Karpas-422 (cell line): ENCODE results near the gene DLGAP1. TPM values are rescaled to one million over a fixed set of nuclear protein-coding genes. Genes with fewer than 3 reads are reported as not detected.

ENCODE experiments used
- DNase-seq: peaks from one replicate; pipeline ENCODE4 v3.0.0-alpha.2; 2015
- H2AFZ ChIP-seq: fragments of 200-600 bp; sonication (generic); 2 replicates; pipeline ENCODE4 v1.6.1; 2014; ENCODE audit warnings: antibody characterized with exemption, low read length, mixed read lengths
- H3K27ac ChIP-seq: fragments of 200-600 bp; sonication (generic); 2 replicates; pipeline ENCODE4 v1.5.1; 2014; ENCODE audit warnings: mild to moderate bottlenecking, low read length, moderate library complexity
- H3K27me3 ChIP-seq: fragments of 200-600 bp; sonication (generic); 2 replicates; pipeline ENCODE4 v1.6.1; 2014; ENCODE audit warnings: low read length, mixed read lengths
- H3K36me3 ChIP-seq: fragments of 200-600 bp; sonication (generic); 2 replicates; pipeline ENCODE4 v1.6.1; 2014; ENCODE audit warnings: low read length, mixed read lengths; ENCODE audit not compliant: insufficient read depth
- H3K4me1 ChIP-seq: fragments of 200-600 bp; sonication (generic); 2 replicates; pipeline ENCODE4 v1.6.1; 2014; ENCODE audit warnings: mild to moderate bottlenecking, low read length, mixed read lengths
- H3K4me2 ChIP-seq: fragments of 200-600 bp; sonication (generic); 2 replicates; pipeline ENCODE4 v1.6.1; 2014; ENCODE audit warnings: low read length, low read depth, mild to moderate bottlenecking; ENCODE audit not compliant: poor library complexity, severe bottlenecking
- H3K4me3 ChIP-seq: fragments of 200-600 bp; sonication (generic); 2 replicates; pipeline ENCODE4 v1.5.1; 2014; ENCODE audit warnings: mild to moderate bottlenecking, antibody characterized with exemption, low read length, mixed read lengths
- H3K79me2 ChIP-seq: fragments of 200-600 bp; sonication (generic); 2 replicates; pipeline ENCODE4 v1.6.1; 2014; ENCODE audit warnings: mild to moderate bottlenecking, low read length, mixed read lengths
- H3K9ac ChIP-seq: fragments of 200-600 bp; sonication (generic); 2 replicates; pipeline ENCODE4 v1.6.0; 2014; ENCODE audit warnings: low read length
- H3K9me2 ChIP-seq: fragments of 200-600 bp; sonication (generic), shearing (Covaris generic); replicated peaks from 2 replicates; pipeline ENCODE4 v1.6.0; 2014; ENCODE audit warnings: mild to moderate bottlenecking, low read length, moderate library complexity; ENCODE audit not compliant: insufficient read depth
- H3K9me3 ChIP-seq: fragments of 300-700, 200-600 bp; sonication (generic); 2 replicates; pipeline ENCODE4 v1.6.1; 2014; ENCODE audit warnings: low read length, mixed read lengths
- H4K20me1 ChIP-seq: fragments of 200-600 bp; sonication (generic); 2 replicates; pipeline ENCODE4 v1.6.1; 2014; ENCODE audit warnings: mild to moderate bottlenecking, antibody characterized with exemption, low read length, low read depth; ENCODE audit not compliant: insufficient read depth
- total RNA-seq: library from RNA; depleted of rRNA; stranded (reverse); fragments of >200 nt; shearing (Covaris generic); gene quantifications from 2 replicates; pipeline ENCODE4 v1.2.3, GENCODE V29; 2014; ENCODE audit warnings: low replicate concordance

Gene DLGAP1
- total RNA-seq, 1 experiment from 2014 or later = 8.8 TPM

DNA sequence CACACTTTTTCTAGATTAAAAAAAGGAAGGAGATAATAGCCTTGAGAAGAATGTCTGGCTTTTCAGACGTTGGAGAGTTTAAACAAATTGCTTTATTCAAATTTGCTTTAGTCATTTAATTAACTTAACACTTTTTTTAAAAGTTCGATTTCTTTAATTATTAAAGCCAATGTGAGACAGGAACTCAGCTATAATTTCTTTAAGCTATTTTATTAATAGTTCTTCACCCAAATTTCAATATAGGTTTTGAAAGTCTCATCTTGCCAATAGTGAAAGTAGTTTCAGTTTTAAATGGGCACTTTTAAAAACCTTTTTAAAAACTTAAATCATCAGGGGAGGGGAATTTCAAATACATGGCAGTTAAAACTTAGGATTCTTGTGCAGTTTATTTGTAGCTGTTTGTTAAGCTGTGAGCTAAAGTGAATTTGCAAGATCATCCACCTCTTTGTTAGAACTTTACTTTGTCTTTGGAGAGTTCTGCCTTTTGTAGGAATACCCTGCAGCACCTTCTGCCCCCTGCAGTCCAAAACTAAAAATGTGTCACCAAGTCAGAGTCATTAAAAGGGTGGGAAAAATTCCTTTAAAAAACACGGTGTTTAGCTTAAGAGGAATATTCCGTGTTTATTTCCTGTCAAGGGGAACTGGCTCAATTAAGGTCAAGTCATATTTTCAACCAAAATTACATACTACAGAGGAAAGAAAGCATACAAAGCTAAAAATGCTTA is 1000.6 kb downstream of the DLGAP1 start:
- H3K4me2 ChIP-seq = peak overlapping the region; percentile 70
- peak overlapping the region; percentile 97 for H3K4me3 ChIP-seq
- H3K9ac ChIP-seq = peak overlapping the region; percentile 96
- no peaks in the 10 kb centered on the region for H3K9me2 ChIP-seq
- H2AFZ ChIP-seq = no peak overlapping the region; the same call in 1 of the 2 replicates
- peaks cover 45% of the 10 kb centered on the region for H3K36me3 ChIP-seq
- peaks cover 44% of the 10 kb centered on the region for H3K4me1 ChIP-seq
- H3K79me2 ChIP-seq = peaks cover 76% of the 10 kb centered on the region
- no peaks in the 10 kb centered on the region for H3K27me3 ChIP-seq
- no peaks in the 10 kb centered on the region for H3K9me3 ChIP-seq
- H3K27ac ChIP-seq = peak overlapping the region; percentile 89
- peaks cover 24% of the 10 kb centered on the region for H4K20me1 ChIP-seq
- DNase-seq = peak; percentile 79

DNA sequence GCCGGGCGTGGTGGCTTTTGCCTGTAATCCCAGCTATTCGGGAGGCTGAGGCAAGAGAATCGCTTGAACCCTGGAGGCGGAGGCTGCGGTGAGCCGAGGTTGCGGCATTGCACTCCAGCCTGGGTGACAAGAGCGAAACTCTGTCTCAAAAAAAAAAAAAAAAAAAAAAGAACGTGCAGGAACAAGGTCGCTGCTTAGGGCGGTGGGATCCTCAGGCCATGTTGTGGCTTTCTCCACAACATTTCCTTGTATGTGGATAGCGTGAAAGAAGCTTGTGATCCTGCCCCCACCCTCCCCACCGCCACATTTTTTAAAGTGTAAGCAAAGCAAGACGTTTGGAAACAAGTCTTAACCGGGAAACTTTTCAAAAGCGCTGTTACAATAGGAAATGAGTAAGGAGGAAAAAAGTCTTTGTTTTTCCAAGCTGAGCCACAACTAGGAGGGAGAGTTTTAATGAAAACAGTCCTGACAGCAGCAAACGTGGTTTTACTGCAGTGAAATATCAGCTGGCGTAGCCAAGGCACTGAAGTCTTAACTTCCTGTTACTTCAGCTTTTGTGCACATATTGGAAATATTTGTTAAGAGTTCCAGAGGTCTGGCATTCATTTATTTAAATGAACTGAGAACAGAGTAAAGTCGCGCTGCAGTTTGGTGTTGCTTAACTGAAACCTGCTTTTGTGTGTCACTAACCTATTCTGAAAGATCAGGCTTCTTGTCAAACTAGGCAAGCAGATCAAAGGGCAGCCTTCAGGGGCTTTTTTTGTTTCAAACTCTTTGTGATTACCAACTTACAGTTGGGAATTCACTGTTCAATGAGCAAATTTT is 1001.4 kb downstream of the DLGAP1 start:
- H3K9me2 ChIP-seq = no peaks in the 10 kb centered on the region
- H4K20me1 ChIP-seq = peaks cover 24% of the 10 kb centered on the region
- peak overlapping the region; percentile 89 for H3K27ac ChIP-seq
- no peaks in the 10 kb centered on the region for H3K9me3 ChIP-seq
- no peak overlapping the region; the same call in 1 of the 2 replicates for H2AFZ ChIP-seq
- H3K27me3 ChIP-seq = no peaks in the 10 kb centered on the region
- peaks cover 38% of the 10 kb centered on the region for H3K36me3 ChIP-seq
- peaks cover 76% of the 10 kb centered on the region for H3K79me2 ChIP-seq
- peak overlapping the region; percentile 70 for H3K4me2 ChIP-seq
- DNase-seq = peak; percentile 76
- peaks cover 44% of the 10 kb centered on the region for H3K4me1 ChIP-seq
- peak overlapping the region; percentile 97 for H3K4me3 ChIP-seq
- H3K9ac ChIP-seq = peak overlapping the region; percentile 96

DNA sequence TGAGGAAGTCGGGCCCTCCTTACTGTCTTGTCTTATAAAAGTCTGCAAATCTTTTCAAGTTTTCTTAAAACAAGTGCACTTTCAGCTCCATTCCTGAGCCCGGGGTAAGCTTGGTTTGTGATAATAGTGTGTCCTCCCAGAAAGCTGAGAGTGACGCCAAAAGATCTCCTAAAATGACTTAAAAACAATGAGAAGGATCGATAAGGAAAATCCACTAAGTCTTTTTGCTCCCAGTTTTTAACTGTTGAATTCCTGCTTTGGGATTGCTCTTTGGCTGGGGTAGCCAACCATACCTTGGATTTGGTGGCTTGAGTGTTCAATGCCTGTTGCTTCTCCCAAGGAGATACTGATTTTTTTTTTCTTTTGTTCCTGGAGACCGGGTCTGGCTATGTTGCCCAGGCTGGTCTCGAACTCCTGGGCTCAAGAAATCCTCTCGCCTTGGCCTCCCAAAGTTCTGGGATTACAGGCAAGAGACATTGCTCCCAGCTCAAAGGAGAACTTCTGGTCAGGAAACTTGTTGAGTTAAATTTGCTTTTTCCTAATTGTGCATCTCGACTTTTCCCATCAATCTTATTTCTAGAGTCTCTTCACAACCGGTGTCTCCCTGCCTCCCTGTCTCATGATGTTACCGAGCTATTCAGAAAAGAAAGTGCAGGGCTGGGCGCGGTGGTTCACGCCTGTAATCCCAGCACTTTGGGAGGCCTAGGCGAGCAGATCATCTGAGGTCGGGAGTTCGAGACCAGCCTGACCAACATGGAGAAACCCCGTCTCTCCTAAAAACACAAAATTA is 1002.2 kb downstream of the DLGAP1 start:
- peaks cover 24% of the 10 kb centered on the region for H4K20me1 ChIP-seq
- H3K4me2 ChIP-seq = peak overlapping the region; percentile 70
- peaks cover 76% of the 10 kb centered on the region for H3K79me2 ChIP-seq
- peaks cover 50% of the 10 kb centered on the region for H3K4me1 ChIP-seq
- H3K27ac ChIP-seq = peak overlapping the region; percentile 89
- peak overlapping the region; percentile 97 for H3K4me3 ChIP-seq
- peak overlapping the region; percentile 96 for H3K9ac ChIP-seq
- no peak overlapping the region for H2AFZ ChIP-seq
- no peak for DNase-seq
- no peaks in the 10 kb centered on the region for H3K27me3 ChIP-seq
- no peaks in the 10 kb centered on the region for H3K9me3 ChIP-seq
- peaks cover 29% of the 10 kb centered on the region for H3K36me3 ChIP-seq
- H3K9me2 ChIP-seq = no peaks in the 10 kb centered on the region

DNA sequence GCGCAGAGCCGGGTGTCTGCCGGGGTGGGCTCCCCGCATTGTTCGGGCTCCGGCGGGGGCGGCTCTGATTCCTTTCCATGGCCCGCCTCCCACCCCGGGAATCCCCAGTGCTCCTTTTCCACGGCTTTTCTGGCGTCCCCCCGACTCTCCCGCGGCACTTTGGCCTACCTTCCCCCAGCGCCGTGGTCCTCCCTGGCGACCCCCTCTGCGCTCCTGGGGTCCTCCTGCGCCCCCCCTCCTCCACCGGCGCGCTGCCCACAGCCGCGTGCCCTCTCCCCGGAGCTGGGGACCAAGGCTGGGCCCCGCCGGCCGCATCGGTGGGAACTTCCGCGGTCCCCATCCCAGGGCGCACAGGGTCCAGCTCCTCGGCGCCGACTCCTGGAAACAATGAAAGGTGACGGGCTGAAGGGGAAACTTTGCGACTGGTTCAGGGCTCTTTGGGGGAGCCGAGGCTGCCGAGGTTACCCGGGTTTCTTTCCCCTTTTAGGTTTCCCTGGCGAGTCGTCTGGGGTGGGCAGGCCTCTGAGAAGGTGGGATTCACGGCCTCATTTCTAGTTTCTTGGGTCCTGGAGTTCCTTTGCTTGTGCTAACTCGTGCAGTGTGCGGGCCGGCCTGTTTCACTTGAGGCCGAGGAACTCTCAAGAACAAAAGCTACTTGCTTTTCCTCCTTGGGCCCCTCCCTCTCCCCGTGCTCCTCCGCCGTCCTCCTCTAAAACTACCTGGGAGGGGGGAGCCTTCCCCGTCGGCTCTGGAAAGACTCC is 1002.9 kb downstream of the DLGAP1 start:
- Histone ChIP-seq H2AFZ (no peak overlapping the region), H3K27ac (peak overlapping the region; percentile 89), H3K9ac (peak overlapping the region; percentile 96), H3K9me3 (no peaks in the 10 kb centered on the region), H3K4me2 (peak overlapping the region; percentile 70), H3K27me3 (no peaks in the 10 kb centered on the region), H3K4me1 (peaks cover 58% of the 10 kb centered on the region), H3K36me3 (peaks cover 24% of the 10 kb centered on the region), H4K20me1 (peaks cover 19% of the 10 kb centered on the region), H3K9me2 (no peaks in the 10 kb centered on the region), H3K79me2 (peaks cover 71% of the 10 kb centered on the region), H3K4me3 (peak overlapping the region; percentile 97)
- peak; percentile 67 for DNase-seq

DNA sequence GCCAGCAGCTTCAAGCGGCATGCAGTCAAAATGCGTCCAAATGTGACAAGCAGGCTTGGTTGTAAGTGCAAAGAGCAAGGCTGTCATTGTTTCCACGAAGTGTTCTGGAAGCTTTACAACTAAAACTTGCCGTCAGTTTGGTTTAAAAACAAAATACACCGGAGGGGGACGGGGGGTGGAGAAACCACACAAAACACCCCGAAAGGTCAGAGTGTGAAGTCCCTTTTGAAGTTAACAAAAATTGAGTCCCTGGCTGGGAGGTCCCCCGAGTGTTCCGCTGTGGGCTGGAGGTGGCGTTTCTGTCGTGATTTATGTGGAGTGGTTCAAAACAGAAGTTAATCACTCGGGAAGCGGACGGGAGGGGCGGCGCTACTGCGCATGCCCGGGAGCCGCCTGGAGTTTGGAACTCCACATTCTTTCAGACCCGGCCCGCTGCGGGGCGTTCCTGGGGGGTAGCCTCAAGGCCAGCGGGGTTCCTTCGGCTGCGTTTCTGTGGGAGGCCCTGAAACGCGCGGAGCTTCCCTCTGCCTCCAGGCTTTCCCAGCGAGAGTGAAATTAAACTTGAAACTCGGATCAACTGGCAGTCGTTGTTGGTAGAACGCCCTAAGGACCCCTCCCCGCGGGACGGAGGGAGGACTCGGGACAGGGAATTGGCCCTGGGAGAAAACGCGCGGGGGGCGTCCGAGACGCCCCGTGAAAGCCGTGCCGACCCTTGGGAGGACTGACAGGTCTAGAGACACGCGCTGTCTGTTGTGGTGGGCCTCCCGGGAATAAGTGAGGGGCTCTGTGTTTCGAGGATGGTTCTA is 1003.7 kb downstream of the DLGAP1 start:
- H3K9me3 ChIP-seq = no peaks in the 10 kb centered on the region
- H3K36me3 ChIP-seq = peaks cover 16% of the 10 kb centered on the region
- H3K27me3 ChIP-seq = no peaks in the 10 kb centered on the region
- peaks cover 61% of the 10 kb centered on the region for H3K4me1 ChIP-seq
- no peaks in the 10 kb centered on the region for H3K9me2 ChIP-seq
- H3K9ac ChIP-seq = peak overlapping the region; percentile 96
- H4K20me1 ChIP-seq = peaks cover 17% of the 10 kb centered on the region
- peak overlapping the region; percentile 70 for H3K4me2 ChIP-seq
- H2AFZ ChIP-seq = peak overlapping the region; percentile 32; the same call in 1 of the 2 replicates
- H3K27ac ChIP-seq = peak overlapping the region; percentile 89
- peak; percentile 84 for DNase-seq
- H3K79me2 ChIP-seq = peaks cover 63% of the 10 kb centered on the region
- peak overlapping the region; percentile 97 for H3K4me3 ChIP-seq

DNA sequence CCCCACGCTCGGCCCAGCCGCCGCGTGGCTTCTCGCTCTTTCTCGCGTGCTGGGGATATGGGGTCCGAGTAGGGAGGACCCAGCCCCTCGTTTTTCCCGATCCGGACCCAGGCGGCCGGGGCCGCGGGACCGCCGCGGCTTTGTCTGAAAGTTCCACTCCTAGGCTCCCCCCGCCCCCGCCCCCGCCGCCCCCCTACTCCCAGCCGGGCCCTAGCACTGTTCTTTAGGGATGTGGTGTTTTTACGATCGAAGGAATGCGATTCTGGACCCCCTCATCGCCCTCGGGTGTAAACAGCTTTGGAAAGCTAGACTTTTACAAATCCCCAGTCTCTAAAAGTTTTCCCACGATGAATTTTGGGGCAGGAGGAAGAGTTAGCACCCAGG is 1004.3 kb downstream of the DLGAP1 start:
- peak overlapping the region; percentile 32; the same call in 1 of the 2 replicates for H2AFZ ChIP-seq
- H3K4me1 ChIP-seq = peaks cover 56% of the 10 kb centered on the region
- no peaks in the 10 kb centered on the region for H3K9me2 ChIP-seq
- no peaks in the 10 kb centered on the region for H3K9me3 ChIP-seq
- H3K36me3 ChIP-seq = peaks cover 10% of the 10 kb centered on the region
- peaks cover 11% of the 10 kb centered on the region for H4K20me1 ChIP-seq
- peak overlapping the region; percentile 70 for H3K4me2 ChIP-seq
- DNase-seq = no peak
- H3K9ac ChIP-seq = peak overlapping the region; percentile 96
- no peaks in the 10 kb centered on the region for H3K27me3 ChIP-seq
- H3K4me3 ChIP-seq = peak overlapping the region; percentile 97
- peaks cover 57% of the 10 kb centered on the region for H3K79me2 ChIP-seq
- H3K27ac ChIP-seq = peak overlapping the region; percentile 89
